Measurements from ENCODE around the gene MIA. TPM values are rescaled to one million over a fixed set of nuclear protein-coding genes. Genes with fewer than 3 reads are reported as not detected.

MIA gene
- total and polyA plus RNA-seq, 10 donors = 1.5 to 14.2 (median 5.7) TPM; not detected in 6

- H3K36me3 ChIP-seq = peaks cover 0 to 86% (median 53%) of the 10 kb centered on the region in 6 donors
- TF ChIP-seq, protein P1, sequence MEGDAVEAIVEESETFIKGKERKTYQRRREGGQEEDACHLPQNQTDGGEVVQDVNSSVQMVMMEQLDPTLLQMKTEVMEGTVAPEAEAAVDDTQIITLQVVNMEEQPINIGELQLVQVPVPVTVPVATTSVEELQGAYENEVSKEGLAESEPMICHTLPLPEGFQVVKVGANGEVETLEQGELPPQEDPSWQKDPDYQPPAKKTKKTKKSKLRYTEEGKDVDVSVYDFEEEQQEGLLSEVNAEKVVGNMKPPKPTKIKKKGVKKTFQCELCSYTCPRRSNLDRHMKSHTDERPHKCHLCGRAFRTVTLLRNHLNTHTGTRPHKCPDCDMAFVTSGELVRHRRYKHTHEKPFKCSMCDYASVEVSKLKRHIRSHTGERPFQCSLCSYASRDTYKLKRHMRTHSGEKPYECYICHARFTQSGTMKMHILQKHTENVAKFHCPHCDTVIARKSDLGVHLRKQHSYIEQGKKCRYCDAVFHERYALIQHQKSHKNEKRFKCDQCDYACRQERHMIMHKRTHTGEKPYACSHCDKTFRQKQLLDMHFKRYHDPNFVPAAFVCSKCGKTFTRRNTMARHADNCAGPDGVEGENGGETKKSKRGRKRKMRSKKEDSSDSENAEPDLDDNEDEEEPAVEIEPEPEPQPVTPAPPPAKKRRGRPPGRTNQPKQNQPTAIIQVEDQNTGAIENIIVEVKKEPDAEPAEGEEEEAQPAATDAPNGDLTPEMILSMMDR (IDR thresholded peaks at IDR 0.05 in 8 of 11, conservative IDR thresholded peaks at IDR 0.05 in 3 of 11) = no peak
- TF ChIP-seq POLR2AphosphoS5 (IDR thresholded peaks at IDR 0.05) (peak in 2 of 3 donors; percentile 5 to 39), POLR2A (IDR thresholded peaks at IDR 0.05) (no peak)
- WGBS, 5 donors = 77 to 92% (median 87%) methylated on average over 12 to 16 of the region's 16 CpGs
- DNase-seq = no peak
- intact Hi-C loops (cut with DNase I; ENCODE audit: low total_unique reads) = no loop called here
- no peaks in the 10 kb centered on the region for H3K27me3 ChIP-seq (replicated peaks in 1 of 7)
- no peak overlapping the region for H3K4me3 ChIP-seq
- peaks cover 0 to 12% (median 7%) of the 10 kb centered on the region in 6 donors for H3K4me1 ChIP-seq
- H3K27ac ChIP-seq = no peak overlapping the region
- no peaks in the 10 kb centered on the region for H3K9me3 ChIP-seq
Measured at GRCh38 chr19:40739871-40740703, 35.2 kb upstream of the MIA start.

- peaks cover 0 to 18% (median 12%) of the 10 kb centered on the region in 6 donors for H3K4me1 ChIP-seq
- DNase-seq = no peak
- TF ChIP-seq, protein P1 (IDR thresholded peaks at IDR 0.05 in 8 of 11, conservative IDR thresholded peaks at IDR 0.05 in 3 of 11) = no peak
- TF ChIP-seq POLR2A (IDR thresholded peaks at IDR 0.05) (no peak), POLR2AphosphoS5 (IDR thresholded peaks at IDR 0.05) (peak in 1 of 3 donors; percentile 8)
- WGBS, 5 donors = 84 to 95% (median 91%) methylated on average over 6 of the region's 6 CpGs
- no peaks in the 10 kb centered on the region for H3K27me3 ChIP-seq (replicated peaks in 1 of 7)
- no peak overlapping the region for H3K27ac ChIP-seq
- intact Hi-C loops (cut with DNase I; ENCODE audit: low total_unique reads) = no loop called here
- peaks cover 0 to 79% (median 46%) of the 10 kb centered on the region in 6 donors for H3K36me3 ChIP-seq
- H3K9me3 ChIP-seq = no peaks in the 10 kb centered on the region
- no peak overlapping the region for H3K4me3 ChIP-seq
Measured at GRCh38 chr19:40740747-40741146, 34.6 kb upstream of the MIA start.

- Histone ChIP-seq H3K27ac (peak overlapping the region in 2 of 8 donors; percentile 2 to 18), H3K9me3 (no peaks in the 10 kb centered on the region), H3K36me3 (peaks cover 0 to 69% (median 39%) of the 10 kb centered on the region in 6 donors), H3K27me3 (replicated peaks in 1 of 7) (no peaks in the 10 kb centered on the region), H3K4me3 (no peak overlapping the region), H3K4me1 (peaks cover 0 to 23% (median 13%) of the 10 kb centered on the region in 6 donors)
- WGBS, 5 donors = 80 to 89% (median 87%) methylated on average over 9 to 10 of the region's 10 CpGs
- TF ChIP-seq POLR2A (IDR thresholded peaks at IDR 0.05) (no peak), POLR2AphosphoS5 (IDR thresholded peaks at IDR 0.05) (no peak)
- TF ChIP-seq, protein P1 (IDR thresholded peaks at IDR 0.05 in 8 of 11, conservative IDR thresholded peaks at IDR 0.05 in 3 of 11) = no peak
- DNase-seq = no peak
- intact Hi-C loops (cut with DNase I; ENCODE audit: low total_unique reads) = no loop called here
Measured at GRCh38 chr19:40741527-40742390, 33.6 kb upstream of the MIA start.
